Mesendoderm (in vitro differentiated cells): ENCODE results near the gene TRRAP.

Experiments
- DNase-seq: peaks from one replicate; pipeline ENCODE4 v3.0.0; 2013
- H2AK5ac ChIP-seq: 2 replicates; pipeline ENCODE4 v1.6.1; 2013; ENCODE audit warnings: low read length, inconsistent platforms
- H2BK120ac ChIP-seq: 2 replicates; pipeline ENCODE4 v1.6.1; 2013; ENCODE audit warnings: low read depth, mild to moderate bottlenecking, low read length, moderate library complexity, mixed read lengths
- H2BK15ac ChIP-seq: replicated peaks from 2 replicates; pipeline ENCODE4 v1.6.1; 2013; ENCODE audit warnings: low read depth, mild to moderate bottlenecking, moderate library complexity
- H2BK5ac ChIP-seq: 2 replicates; pipeline ENCODE4 v1.6.1; 2013; ENCODE audit warnings: low read length, inconsistent platforms
- H3K18ac ChIP-seq: 2 replicates; pipeline ENCODE4 v1.6.1; 2013; ENCODE audit warnings: mild to moderate bottlenecking, low read length, mixed read lengths
- H3K23ac ChIP-seq: one replicate; pipeline ENCODE4 v1.6.1; 2013; ENCODE audit warnings: low read length
- H3K27ac ChIP-seq: 2 replicates; pipeline ENCODE4 v1.5.1; 2013; ENCODE audit warnings: low read depth, mild to moderate bottlenecking, inconsistent platforms, low read length, moderate library complexity
- H3K27me3 ChIP-seq: 2 replicates; pipeline ENCODE4 v1.6.1; 2013; ENCODE audit warnings: low read length, control low read depth, mild to moderate bottlenecking, inconsistent platforms; ENCODE audit not compliant: insufficient read depth, poor library complexity
- H3K36me3 ChIP-seq: 2 replicates; pipeline ENCODE4 v1.6.1; 2013; ENCODE audit warnings: low read length, inconsistent platforms; ENCODE audit not compliant: control insufficient read depth, insufficient read depth
- H3K4ac ChIP-seq: one replicate; pipeline ENCODE4 v1.6.1; 2013; ENCODE audit warnings: low read depth, mild to moderate bottlenecking, low read length, moderate library complexity
- H3K4me1 ChIP-seq: 2 replicates; pipeline ENCODE4 v1.6.1; 2013; ENCODE audit warnings: low read depth, low read length, inconsistent platforms; ENCODE audit not compliant: control insufficient read depth
- H3K4me2 ChIP-seq: 2 replicates; pipeline ENCODE4 v1.6.1; 2013; ENCODE audit warnings: low read length
- H3K4me3 ChIP-seq: 2 replicates; pipeline ENCODE4 v1.5.1; 2013; ENCODE audit warnings: mild to moderate bottlenecking, low read length
- H3K56ac ChIP-seq: one replicate; pipeline ENCODE4 v1.6.1; 2013; ENCODE audit warnings: low read length
- H3K79me1 ChIP-seq: 2 replicates; pipeline ENCODE4 v1.6.1; 2013; ENCODE audit warnings: low read length, inconsistent platforms
- H3K79me2 ChIP-seq: 2 replicates; pipeline ENCODE4 v1.6.1; 2013; ENCODE audit warnings: mild to moderate bottlenecking, low read length; ENCODE audit not compliant: control insufficient read depth, insufficient read depth
- H3K9ac ChIP-seq: 2 replicates; pipeline ENCODE4 v1.6.1; 2013; ENCODE audit warnings: low read length, inconsistent platforms
- H4K5ac ChIP-seq: one replicate; pipeline ENCODE4 v1.6.1; 2013; ENCODE audit warnings: low read length
- H4K8ac ChIP-seq: one replicate; pipeline ENCODE4 v1.6.1; 2013; ENCODE audit warnings: low read depth, mild to moderate bottlenecking, control low read depth, low read length, moderate library complexity
- whole genome bisulfite sequencing: extraction: QIAGEN DNeasy Blood & Tissue Kit; methylation state at CpG from one replicate; pipeline ENCODE4 v1.1.7; 2013; ENCODE audit warnings: low lambda C conversion rate, missing lambda C conversion rate; ENCODE audit not compliant: insufficient coverage; ENCODE audit errors: extremely low coverage; 5-methylcytosine and 5-hydroxymethylcytosine counted together

The TRRAP gene

DNA sequence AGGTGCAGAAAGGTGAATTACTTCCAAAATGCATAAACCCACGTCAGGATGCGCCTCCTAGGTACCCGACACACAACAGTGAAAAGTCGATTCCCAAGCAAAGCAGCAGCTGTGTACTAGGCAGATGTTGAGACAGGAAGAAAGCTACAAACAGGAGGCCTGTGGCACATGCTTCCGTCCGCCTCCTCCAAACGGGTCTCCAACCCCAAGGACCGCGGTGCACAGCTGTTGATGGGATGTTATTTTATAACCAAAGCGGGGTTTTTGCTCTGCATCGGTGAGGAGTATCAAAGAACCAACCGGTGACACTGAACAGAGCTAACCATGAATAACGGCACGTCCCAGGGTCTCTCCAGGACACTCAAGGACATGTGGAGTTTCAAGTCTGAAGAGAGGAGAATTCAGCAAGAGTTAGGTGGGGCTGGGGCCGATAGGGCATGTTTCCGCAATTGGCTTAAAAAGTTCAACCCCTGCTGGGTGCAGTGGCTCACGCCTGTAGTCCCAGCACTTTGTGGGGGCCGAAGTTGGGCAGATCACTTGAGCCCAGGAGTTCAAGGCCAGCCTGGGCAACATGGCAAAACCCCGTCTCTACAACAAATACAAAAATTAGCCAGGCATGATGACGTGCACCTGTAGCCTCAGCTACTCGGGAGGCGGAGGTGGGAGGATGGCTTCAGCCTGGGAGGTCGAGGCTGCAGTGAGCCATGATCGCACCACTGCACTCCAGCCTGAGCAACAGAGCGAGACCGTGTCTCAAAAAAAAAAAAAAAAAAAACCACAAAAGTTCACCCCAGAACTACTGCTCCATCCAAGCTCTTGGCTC is 157.6 kb downstream of the TRRAP start:
- Histone ChIP-seq H2AK5ac (no peak overlapping the region), H3K23ac (no peak overlapping the region), H3K79me2 (no peaks in the 10 kb centered on the region), H4K5ac (no peak overlapping the region), H3K27me3 (no peaks in the 10 kb centered on the region), H2BK5ac (no peak overlapping the region), H3K79me1 (no peaks in the 10 kb centered on the region), H3K56ac (no peak overlapping the region), H4K8ac (no peak overlapping the region), H3K9ac (no peak overlapping the region), H3K4me3 (no peak overlapping the region), H3K4me1 (no peaks in the 10 kb centered on the region), H3K18ac (no peak overlapping the region), H3K36me3 (peaks cover 31% of the 10 kb centered on the region), H3K27ac (no peak overlapping the region), H2BK120ac (no peak overlapping the region), H3K4ac (no peak overlapping the region), H3K4me2 (no peak overlapping the region), H2BK15ac (no peak overlapping the region)
- WGBS, result no CpG with 5 or more reads among the region's 26 CpGs
- DNase-seq, result no peak

GRCh38 chr7:99036546-99037111 is 158.3 kb downstream of the TRRAP start:
- Histone ChIP-seq H2AK5ac (no peak overlapping the region), H2BK5ac (no peak overlapping the region), H3K36me3 (peaks cover 28% of the 10 kb centered on the region), H2BK15ac (no peak overlapping the region), H3K56ac (no peak overlapping the region), H3K9ac (no peak overlapping the region), H2BK120ac (no peak overlapping the region), H4K8ac (no peak overlapping the region), H3K4ac (no peak overlapping the region), H3K27me3 (no peaks in the 10 kb centered on the region), H3K4me2 (no peak overlapping the region), H3K4me1 (no peaks in the 10 kb centered on the region), H3K4me3 (no peak overlapping the region), H3K23ac (no peak overlapping the region), H3K79me2 (no peaks in the 10 kb centered on the region), H4K5ac (no peak overlapping the region), H3K27ac (no peak overlapping the region), H3K18ac (no peak overlapping the region), H3K79me1 (no peaks in the 10 kb centered on the region)
- WGBS, result no CpG with 5 or more reads among the region's 11 CpGs
- peak; percentile 75 for DNase-seq

- no peak overlapping the region for H3K56ac ChIP-seq
- no peak overlapping the region for H3K4me3 ChIP-seq
- no peak overlapping the region for H4K8ac ChIP-seq
- H3K18ac ChIP-seq, result no peak overlapping the region
- no peak overlapping the region for H2AK5ac ChIP-seq
- no peak overlapping the region for H3K4ac ChIP-seq
- H3K4me2 ChIP-seq, result no peak overlapping the region
- WGBS, result no CpG with 5 or more reads among the region's 16 CpGs
- H3K27me3 ChIP-seq, result no peaks in the 10 kb centered on the region
- no peak overlapping the region for H2BK15ac ChIP-seq
- H2BK120ac ChIP-seq, result no peak overlapping the region
- H3K4me1 ChIP-seq, result no peaks in the 10 kb centered on the region
- H3K9ac ChIP-seq, result no peak overlapping the region
- H3K79me1 ChIP-seq, result no peaks in the 10 kb centered on the region
- peaks cover 24% of the 10 kb centered on the region for H3K36me3 ChIP-seq
- H2BK5ac ChIP-seq, result no peak overlapping the region
- DNase-seq, result no peak
- H3K27ac ChIP-seq, result no peak overlapping the region
- H3K23ac ChIP-seq, result no peak overlapping the region
- no peak overlapping the region for H4K5ac ChIP-seq
- no peaks in the 10 kb centered on the region for H3K79me2 ChIP-seq
Measured at GRCh38 chr7:99037327-99037940, 159.1 kb downstream of the TRRAP start.

DNA sequence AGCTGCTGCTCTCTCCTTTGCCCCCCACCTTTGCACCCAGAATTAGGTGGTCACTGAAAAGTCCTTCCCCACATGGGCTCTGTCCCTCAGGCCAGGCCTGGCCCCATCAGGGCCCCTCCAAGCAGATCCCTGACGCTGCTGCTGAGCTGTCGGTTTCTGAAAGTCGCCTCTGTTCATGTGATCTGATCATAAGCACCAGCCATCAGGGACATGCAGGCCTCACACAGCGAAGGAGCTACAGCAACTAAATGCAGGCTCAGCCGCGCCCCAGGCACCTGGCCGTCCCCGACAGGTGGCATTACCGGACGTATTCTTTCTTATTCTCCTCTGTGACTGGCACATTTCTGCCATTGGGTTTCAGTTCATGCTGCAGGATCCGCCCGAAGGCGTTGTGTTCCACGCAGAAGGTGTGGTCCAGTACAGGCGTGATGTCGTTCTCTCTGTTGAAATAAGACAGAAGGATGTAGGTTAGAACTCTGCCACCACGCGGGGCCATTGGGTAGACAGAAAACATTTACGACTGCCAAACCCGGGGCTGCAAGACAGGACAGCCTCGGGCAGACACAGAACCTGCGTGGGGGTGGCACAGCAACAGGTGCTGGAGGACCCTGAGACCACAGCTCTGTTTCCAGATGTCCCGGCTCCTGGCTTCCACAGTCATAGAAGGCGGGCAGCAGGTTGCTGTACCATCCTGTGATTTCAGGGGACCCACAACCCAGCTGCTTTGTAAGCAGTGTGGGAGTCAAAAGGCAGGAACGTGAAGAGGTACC is 159.9 kb downstream of the TRRAP start:
- no CpG with 5 or more reads among the region's 25 CpGs for WGBS
- Histone ChIP-seq H3K79me2 (no peaks in the 10 kb centered on the region), H3K9ac (no peak overlapping the region), H4K8ac (no peak overlapping the region), H4K5ac (no peak overlapping the region), H3K36me3 (peaks cover 24% of the 10 kb centered on the region), H3K23ac (no peak overlapping the region), H3K18ac (no peak overlapping the region), H3K4me1 (no peaks in the 10 kb centered on the region), H2AK5ac (no peak overlapping the region), H3K27me3 (no peaks in the 10 kb centered on the region), H3K79me1 (no peaks in the 10 kb centered on the region), H3K56ac (no peak overlapping the region), H3K27ac (no peak overlapping the region), H3K4ac (no peak overlapping the region), H3K4me2 (no peak overlapping the region), H3K4me3 (no peak overlapping the region), H2BK120ac (no peak overlapping the region), H2BK5ac (no peak overlapping the region), H2BK15ac (no peak overlapping the region)
- no peak for DNase-seq

GRCh38 chr7:99039384-99039891 is 161.1 kb downstream of the TRRAP start:
- no peak for DNase-seq

More at GRCh38 chr7:99039384-99039891, 161.1 kb downstream of the TRRAP start:
- Histone ChIP-seq H2BK15ac (no peak overlapping the region), H4K5ac (no peak overlapping the region), H2BK5ac (no peak overlapping the region), H2BK120ac (no peak overlapping the region), H3K56ac (no peak overlapping the region), H2AK5ac (no peak overlapping the region), H4K8ac (no peak overlapping the region), H3K4me3 (no peak overlapping the region), H3K27me3 (no peaks in the 10 kb centered on the region), H3K4me2 (no peak overlapping the region), H3K27ac (no peak overlapping the region), H3K79me2 (no peaks in the 10 kb centered on the region), H3K79me1 (no peaks in the 10 kb centered on the region), H3K9ac (no peak overlapping the region), H3K36me3 (peaks cover 21% of the 10 kb centered on the region), H3K4ac (no peak overlapping the region), H3K4me1 (no peaks in the 10 kb centered on the region), H3K18ac (no peak overlapping the region), H3K23ac (no peak overlapping the region)
- no CpG with 5 or more reads among the region's 8 CpGs for WGBS
